HG03571 (cell line): Measurements from ENCODE around the gene SPRR1A.
"Not testable (repeated sequence)": the region's sequence is repeated elsewhere in the genome, so short reads cannot be mapped to it uniquely, and the experiment has no call there.

Source experiments
- ATAC-seq: cut with Tn5 transposase; IDR thresholded peaks from one replicate; pipeline ENCODE4 v1.9.1; 2021; ENCODE audit not compliant: unreplicated experiment

SPRR1A gene

GRCh38 chr1:152972196-152972886 lies 11.5 kb upstream of the SPRR1A start:
- no peak for ATAC-seq

- ATAC-seq, result no peak
These were observed 7.2 kb upstream of the SPRR1A start for GRCh38 chr1:152976688-152977087.

- no peak for ATAC-seq
These were observed 6.3 kb upstream of the SPRR1A start for GRCh38 chr1:152977614-152978013.

- ATAC-seq, result no peak
These were observed 3.2 kb upstream of the SPRR1A start for GRCh38 chr1:152980676-152981075.

- no peak for ATAC-seq
These were observed 2.6 kb upstream of the SPRR1A start for GRCh38 chr1:152981146-152981871.

GRCh38 chr1:152982076-152982475 lies 1.8 kb upstream of the SPRR1A start:
- no peak for ATAC-seq

- ATAC-seq, result no peak
These were observed 647 bp upstream of the SPRR1A start for GRCh38 chr1:152983234-152983633.

GRCh38 chr1:152986578-152986977 lies 2.7 kb downstream of the SPRR1A start:
- no peak for ATAC-seq

- ATAC-seq, result no peak
These were observed 9.3 kb downstream of the SPRR1A start for GRCh38 chr1:152993186-152993585.

- no peak for ATAC-seq
These were observed 12.0 kb downstream of the SPRR1A start for GRCh38 chr1:152995842-152996241.

GRCh38 chr1:152996633-152997400 lies 12.9 kb downstream of the SPRR1A start:
- ATAC-seq, result no peak

GRCh38 chr1:152997901-152998300 lies 14.0 kb downstream of the SPRR1A start:
- no peak for ATAC-seq

- ATAC-seq, result no peak
These were observed 14.6 kb downstream of the SPRR1A start for GRCh38 chr1:152998476-152998875.

GRCh38 chr1:152999818-153000217 lies 15.9 kb downstream of the SPRR1A start:
- ATAC-seq, result no peak

- no peak for ATAC-seq
These were observed 16.4 kb downstream of the SPRR1A start for GRCh38 chr1:153000294-153000693.

GRCh38 chr1:153001382-153001781 lies 17.5 kb downstream of the SPRR1A start, which contains the start of gene SPRR3:
TSS of gene SPRR3 (plus strand) at chr1:153001749. CDS start at chr1:153003021, 1,272 bp downstream.
- ATAC-seq, result no peak

- not testable (repeated sequence) for ATAC-seq
These were observed 27.4 kb downstream of the SPRR1A start for GRCh38 chr1:153011235-153011758.

- ATAC-seq, result not testable (repeated sequence)
These were observed 37.9 kb downstream of the SPRR1A start for GRCh38 chr1:153021829-153022228.

GRCh38 chr1:153022340-153022739 lies 38.5 kb downstream of the SPRR1A start:
- not testable (repeated sequence) for ATAC-seq

GRCh38 chr1:153023109-153023508 lies 39.2 kb downstream of the SPRR1A start:
- no peak for ATAC-seq

- ATAC-seq, result no peak
These were observed 40.5 kb downstream of the SPRR1A start for GRCh38 chr1:153024413-153024812.
